Measurements from ENCODE around the gene ADAMTS17. TPM values are rescaled to one million over a fixed set of nuclear protein-coding genes. Genes with fewer than 3 reads are reported as not detected.
A peak's percentile ranks its signal among the peaks of the same experiment; 100 is the strongest.

ADAMTS17 gene
- total RNA-seq, 1 experiment from 2014 or later: 3.2 TPM

- no peak overlapping the region for H2AFZ ChIP-seq
- no peak overlapping the region for H3K27ac ChIP-seq
- no peaks in the 10 kb centered on the region for H3K9me2 ChIP-seq (ENCODE audit: insufficient read depth)
- POLR2A ChIA-PET (ENCODE audit: unreplicated experiment): no interaction called here
- no peaks in the 10 kb centered on the region for H4K20me1 ChIP-seq (ENCODE audit: insufficient read depth)
- H3F3A ChIP-seq (ENCODE audit: insufficient read depth, low read depth): no peaks in the 10 kb centered on the region
- intact Hi-C loops (cut with micrococcal nuclease; ENCODE audit: unreplicated experiment): no loop called here
- CTCF ChIA-PET: no interaction called here
- H3K4me2 ChIP-seq: no peak overlapping the region
- H3K4me3 ChIP-seq: no peak overlapping the region
- DNase-seq: no peak
- no peaks in the 10 kb centered on the region for H3K9me3 ChIP-seq (ENCODE audit: insufficient read depth, low read depth)
- no peak for TF ChIP-seq EZH2 (IDR thresholded peaks at IDR 0.05; ENCODE audit: low read depth)
- TF ChIP-seq CTCF (conservative IDR thresholded peaks at IDR 0.05): no peak
- H3K27me3 ChIP-seq (ENCODE audit: insufficient read depth, low read depth): no peaks in the 10 kb centered on the region
- H3K79me2 ChIP-seq (ENCODE audit: low read depth): no peaks in the 10 kb centered on the region
- BruUV-seq (replicated peaks): no TSS peak
- H3K36me3 ChIP-seq (ENCODE audit: low read depth): no peaks in the 10 kb centered on the region
- H3K4me1 ChIP-seq (replicated peaks; ENCODE audit: insufficient read depth): no peaks in the 10 kb centered on the region
These were observed 115.7 kb downstream of the ADAMTS17 start for GRCh38 chr15:100226107-100226506.

GRCh38 chr15:100224206-100225185 lies 117.3 kb downstream of the ADAMTS17 start:
- no peaks in the 10 kb centered on the region for H3K79me2 ChIP-seq (ENCODE audit: low read depth)
- no peaks in the 10 kb centered on the region for H3K4me1 ChIP-seq (replicated peaks; ENCODE audit: insufficient read depth)
- intact Hi-C loops (cut with micrococcal nuclease; ENCODE audit: unreplicated experiment): no loop called here
- ChIA-PET CTCF (no interaction called here), POLR2A (ENCODE audit: unreplicated experiment) (interaction anchor here (0.6 kb wide), 1 partner anchor 230 kb away, joined by 4 read pairs; no protein-coding TSS in a partner anchor)
- no peaks in the 10 kb centered on the region for H3K36me3 ChIP-seq (ENCODE audit: low read depth)
- BruUV-seq (replicated peaks): no TSS peak
- no peak overlapping the region for H3K4me3 ChIP-seq
- no peaks in the 10 kb centered on the region for H3F3A ChIP-seq (ENCODE audit: insufficient read depth, low read depth)
- no peaks in the 10 kb centered on the region for H4K20me1 ChIP-seq (ENCODE audit: insufficient read depth)
- no peak overlapping the region for H3K4me2 ChIP-seq
- no peaks in the 10 kb centered on the region for H3K9me2 ChIP-seq (ENCODE audit: insufficient read depth)
- no peaks in the 10 kb centered on the region for H3K27me3 ChIP-seq (ENCODE audit: insufficient read depth, low read depth)
- H3K27ac ChIP-seq: no peak overlapping the region
- DNase-seq: peak; percentile 29 to 67
- TF ChIP-seq EZH2 (IDR thresholded peaks at IDR 0.05; ENCODE audit: low read depth) (no peak), CTCF (conservative IDR thresholded peaks at IDR 0.05) (no peak)
- no peaks in the 10 kb centered on the region for H3K9me3 ChIP-seq (ENCODE audit: insufficient read depth, low read depth)
- H2AFZ ChIP-seq: no peak overlapping the region

- POLR2A ChIA-PET (ENCODE audit: unreplicated experiment): no interaction called here
- H3K9me2 ChIP-seq (ENCODE audit: insufficient read depth): no peaks in the 10 kb centered on the region
- H3K9me3 ChIP-seq (ENCODE audit: insufficient read depth, low read depth): no peaks in the 10 kb centered on the region
- H3K79me2 ChIP-seq (ENCODE audit: low read depth): no peaks in the 10 kb centered on the region
- no peaks in the 10 kb centered on the region for H3F3A ChIP-seq (ENCODE audit: insufficient read depth, low read depth)
- CTCF ChIA-PET: no interaction called here
- H3K36me3 ChIP-seq (ENCODE audit: low read depth): no peaks in the 10 kb centered on the region
- H2AFZ ChIP-seq: no peak overlapping the region
- no peaks in the 10 kb centered on the region for H3K4me1 ChIP-seq (replicated peaks; ENCODE audit: insufficient read depth)
- no peak overlapping the region for H3K27ac ChIP-seq
- TF ChIP-seq CTCF (conservative IDR thresholded peaks at IDR 0.05): no peak
- no peak for TF ChIP-seq EZH2 (IDR thresholded peaks at IDR 0.05; ENCODE audit: low read depth)
- BruUV-seq (replicated peaks): no TSS peak
- H3K4me2 ChIP-seq: no peak overlapping the region
- no peaks in the 10 kb centered on the region for H4K20me1 ChIP-seq (ENCODE audit: insufficient read depth)
- no peak for DNase-seq
- no peaks in the 10 kb centered on the region for H3K27me3 ChIP-seq (ENCODE audit: insufficient read depth, low read depth)
- intact Hi-C loops (cut with micrococcal nuclease; ENCODE audit: unreplicated experiment): no loop called here
- H3K4me3 ChIP-seq: no peak overlapping the region
These were observed 119.4 kb downstream of the ADAMTS17 start for GRCh38 chr15:100222349-100222715.
